ENCODE results near the gene DIP2C.

The DIP2C gene

GRCh38 chr10:511101-511848, 178.2 kb downstream of the DIP2C start:
- Mint-ChIP-seq H3K27ac (no peak overlapping the region), H3K9me3 (no peaks in the 10 kb centered on the region), H3K4me3 (no peak overlapping the region), H3K36me3 (ENCODE audit: low read depth) (no peaks in the 10 kb centered on the region), H3K4me1 (ENCODE audit: low read depth) (peaks cover 13% of the 10 kb centered on the region), H3K27me3 (peaks cover 3% of the 10 kb centered on the region)
- DNase-seq: peak; percentile 88

- DNase-seq: no peak
- peaks cover 3% of the 10 kb centered on the region for H3K27me3 Mint-ChIP-seq
- H3K9me3 Mint-ChIP-seq: no peaks in the 10 kb centered on the region
- H3K4me1 Mint-ChIP-seq (ENCODE audit: low read depth): peaks cover 13% of the 10 kb centered on the region
- no peaks in the 10 kb centered on the region for H3K36me3 Mint-ChIP-seq (ENCODE audit: low read depth)
- H3K4me3 Mint-ChIP-seq: no peak overlapping the region
- H3K27ac Mint-ChIP-seq: no peak overlapping the region
These were observed 179.0 kb downstream of the DIP2C start for GRCh38 chr10:510415-510881.

- no peaks in the 10 kb centered on the region for H3K36me3 Mint-ChIP-seq (ENCODE audit: low read depth)
- peaks cover 13% of the 10 kb centered on the region for H3K4me1 Mint-ChIP-seq (ENCODE audit: low read depth)
- peaks cover 6% of the 10 kb centered on the region for H3K27me3 Mint-ChIP-seq
- H3K9me3 Mint-ChIP-seq: no peaks in the 10 kb centered on the region
- DNase-seq: no peak
- H3K27ac Mint-ChIP-seq: no peak overlapping the region
- H3K4me3 Mint-ChIP-seq: no peak overlapping the region
These were observed 179.9 kb downstream of the DIP2C start for GRCh38 chr10:509361-510102.

- Mint-ChIP-seq H3K4me3 (no peak overlapping the region), H3K27ac (no peak overlapping the region), H3K9me3 (no peaks in the 10 kb centered on the region), H3K36me3 (ENCODE audit: low read depth) (no peaks in the 10 kb centered on the region), H3K27me3 (peaks cover 6% of the 10 kb centered on the region), H3K4me1 (ENCODE audit: low read depth) (peaks cover 13% of the 10 kb centered on the region)
- no peak for DNase-seq
These were observed 180.7 kb downstream of the DIP2C start for GRCh38 chr10:508726-509125.

- no peak overlapping the region for H3K27ac Mint-ChIP-seq
- no peak overlapping the region for H3K4me3 Mint-ChIP-seq
- peaks cover 8% of the 10 kb centered on the region for H3K27me3 Mint-ChIP-seq
- DNase-seq: no peak
- peaks cover 10% of the 10 kb centered on the region for H3K4me1 Mint-ChIP-seq (ENCODE audit: low read depth)
- H3K9me3 Mint-ChIP-seq: no peaks in the 10 kb centered on the region
- no peaks in the 10 kb centered on the region for H3K36me3 Mint-ChIP-seq (ENCODE audit: low read depth)
These were observed 181.5 kb downstream of the DIP2C start for GRCh38 chr10:507908-508444.

GRCh38 chr10:507355-507699, 182.1 kb downstream of the DIP2C start:
- Mint-ChIP-seq H3K36me3 (ENCODE audit: low read depth) (no peaks in the 10 kb centered on the region), H3K4me3 (no peak overlapping the region), H3K9me3 (no peaks in the 10 kb centered on the region), H3K27ac (no peak overlapping the region), H3K4me1 (ENCODE audit: low read depth) (peaks cover 17% of the 10 kb centered on the region), H3K27me3 (peaks cover 10% of the 10 kb centered on the region)
- no peak for DNase-seq

GRCh38 chr10:506451-507354, 182.8 kb downstream of the DIP2C start:
- Mint-ChIP-seq H3K4me3 (no peak overlapping the region), H3K27me3 (peaks cover 10% of the 10 kb centered on the region), H3K4me1 (ENCODE audit: low read depth) (peaks cover 21% of the 10 kb centered on the region), H3K36me3 (ENCODE audit: low read depth) (no peaks in the 10 kb centered on the region), H3K27ac (no peak overlapping the region), H3K9me3 (no peaks in the 10 kb centered on the region)
- DNase-seq: no peak

GRCh38 chr10:505419-505818, 184.0 kb downstream of the DIP2C start:
- Mint-ChIP-seq H3K4me1 (ENCODE audit: low read depth) (peaks cover 25% of the 10 kb centered on the region), H3K9me3 (no peaks in the 10 kb centered on the region), H3K27me3 (peaks cover 8% of the 10 kb centered on the region), H3K4me3 (no peak overlapping the region), H3K27ac (no peak overlapping the region), H3K36me3 (ENCODE audit: low read depth) (no peaks in the 10 kb centered on the region)
- DNase-seq: no peak

- Mint-ChIP-seq H3K4me3 (no peak overlapping the region), H3K9me3 (no peaks in the 10 kb centered on the region), H3K36me3 (ENCODE audit: low read depth) (no peaks in the 10 kb centered on the region), H3K27ac (no peak overlapping the region), H3K4me1 (ENCODE audit: low read depth) (peaks cover 24% of the 10 kb centered on the region), H3K27me3 (peaks cover 8% of the 10 kb centered on the region)
- DNase-seq: no peak
These were observed 184.7 kb downstream of the DIP2C start for GRCh38 chr10:504806-505205.

GRCh38 chr10:504121-504611, 185.3 kb downstream of the DIP2C start:
- no peaks in the 10 kb centered on the region for H3K9me3 Mint-ChIP-seq
- H3K4me1 Mint-ChIP-seq (ENCODE audit: low read depth): peaks cover 24% of the 10 kb centered on the region
- no peaks in the 10 kb centered on the region for H3K36me3 Mint-ChIP-seq (ENCODE audit: low read depth)
- no peak overlapping the region for H3K27ac Mint-ChIP-seq
- no peak for DNase-seq
- no peak overlapping the region for H3K4me3 Mint-ChIP-seq
- H3K27me3 Mint-ChIP-seq: peaks cover 8% of the 10 kb centered on the region

- Mint-ChIP-seq H3K4me1 (ENCODE audit: low read depth) (peaks cover 24% of the 10 kb centered on the region), H3K27ac (no peak overlapping the region), H3K27me3 (peaks cover 8% of the 10 kb centered on the region), H3K36me3 (ENCODE audit: low read depth) (no peaks in the 10 kb centered on the region), H3K9me3 (no peaks in the 10 kb centered on the region), H3K4me3 (no peak overlapping the region)
- DNase-seq: no peak
These were observed 187.9 kb downstream of the DIP2C start for GRCh38 chr10:501596-501995.

- no peaks in the 10 kb centered on the region for H3K36me3 Mint-ChIP-seq (ENCODE audit: low read depth)
- no peak overlapping the region for H3K27ac Mint-ChIP-seq
- no peaks in the 10 kb centered on the region for H3K9me3 Mint-ChIP-seq
- H3K27me3 Mint-ChIP-seq: peaks cover 8% of the 10 kb centered on the region
- no peak overlapping the region for H3K4me3 Mint-ChIP-seq
- peaks cover 24% of the 10 kb centered on the region for H3K4me1 Mint-ChIP-seq (ENCODE audit: low read depth)
- no peak for DNase-seq
These were observed 188.6 kb downstream of the DIP2C start for GRCh38 chr10:500876-501275.

- DNase-seq: no peak
- Mint-ChIP-seq H3K9me3 (no peaks in the 10 kb centered on the region), H3K4me1 (ENCODE audit: low read depth) (peaks cover 24% of the 10 kb centered on the region), H3K36me3 (ENCODE audit: low read depth) (no peaks in the 10 kb centered on the region), H3K27ac (no peak overlapping the region), H3K4me3 (no peak overlapping the region), H3K27me3 (peaks cover 7% of the 10 kb centered on the region)
These were observed 189.5 kb downstream of the DIP2C start for GRCh38 chr10:499991-500390.

GRCh38 chr10:498760-499435, 190.6 kb downstream of the DIP2C start:
- H3K9me3 Mint-ChIP-seq: no peaks in the 10 kb centered on the region
- DNase-seq: no peak
- no peak overlapping the region for H3K4me3 Mint-ChIP-seq
- no peak overlapping the region for H3K27ac Mint-ChIP-seq
- peaks cover 8% of the 10 kb centered on the region for H3K27me3 Mint-ChIP-seq
- H3K36me3 Mint-ChIP-seq (ENCODE audit: low read depth): no peaks in the 10 kb centered on the region
- H3K4me1 Mint-ChIP-seq (ENCODE audit: low read depth): peaks cover 24% of the 10 kb centered on the region

All from activated T-cell treated with anti-CD3 and anti-CD28 coated beads, Interleukin-2, amount 50 U/mL, for 24 hours (primary cell).